Superior temporal gyrus (tissue), 1 donor: ENCODE results near the gene KCNG2.

ENCODE experiments used
- DNase-seq: peaks from one replicate; pipeline ENCODE4 v3.0.0-alpha.2; 2016; ENCODE audit errors: extremely low spot score

Gene KCNG2

DNA sequence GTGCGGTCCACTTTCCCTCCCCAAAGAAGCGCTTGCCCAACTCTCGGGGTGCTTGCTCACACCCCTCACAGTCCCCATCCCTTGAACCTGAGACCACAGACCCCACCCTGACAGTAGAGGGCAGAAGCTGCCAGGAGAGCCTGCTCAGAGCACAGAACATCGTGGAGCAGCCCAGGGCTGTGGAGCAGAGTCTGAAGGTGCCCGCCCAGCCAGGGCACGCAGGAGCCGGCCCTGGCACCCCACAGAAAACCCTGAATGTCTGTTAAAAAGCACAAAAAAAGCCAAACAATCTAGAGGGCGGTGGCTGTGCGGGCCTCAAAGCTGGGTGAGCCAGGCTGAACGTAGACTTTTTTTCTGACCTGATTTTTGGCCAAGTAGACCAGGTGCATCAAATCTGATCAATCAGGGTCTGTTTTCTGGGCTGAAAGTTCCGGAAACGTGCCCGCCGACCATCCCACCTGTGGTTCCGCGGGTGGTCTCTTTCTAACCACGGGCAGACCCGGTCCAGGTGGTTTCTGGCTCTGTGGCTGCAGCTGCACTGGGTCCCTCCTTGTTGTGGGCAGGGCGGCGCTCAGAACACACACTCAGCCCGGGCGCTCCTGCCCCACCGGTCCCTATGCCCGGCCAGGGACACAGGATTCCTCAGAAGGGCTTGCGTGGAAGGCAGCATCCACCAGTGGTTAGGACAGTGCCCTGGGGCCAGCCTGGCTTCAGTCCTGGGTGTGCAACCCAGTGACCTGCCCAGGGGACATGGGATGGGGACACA, 87.4 kb downstream of the KCNG2 start:
- DNase-seq = no peak

- DNase-seq = no peak
Measured at GRCh38 chr18:79887181-79888000, 89.7 kb downstream of the KCNG2 start.

DNA sequence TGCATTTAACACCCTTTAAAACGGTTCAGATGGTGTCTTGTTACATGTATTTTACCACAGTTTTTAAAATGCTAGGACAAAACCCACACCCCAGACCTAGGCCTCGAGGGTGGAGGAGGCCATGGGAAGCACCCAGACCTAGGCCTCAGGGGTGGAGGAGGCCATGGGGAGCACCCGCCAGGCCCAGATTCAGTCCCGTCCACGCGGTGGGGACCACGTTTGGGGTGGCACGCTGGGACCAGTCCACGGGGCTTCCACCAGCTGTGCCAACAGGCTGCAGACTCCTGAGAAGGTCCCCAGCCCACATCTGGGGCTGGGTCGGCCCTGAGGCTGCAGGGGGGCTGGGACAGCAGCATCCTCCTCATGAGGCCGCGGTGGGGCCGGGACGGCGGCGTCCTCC, 90.3 kb downstream of the KCNG2 start:
- DNase-seq = no peak

GRCh38 chr18:79889569-79889968, 91.8 kb downstream of the KCNG2 start:
- no peak for DNase-seq

DNA sequence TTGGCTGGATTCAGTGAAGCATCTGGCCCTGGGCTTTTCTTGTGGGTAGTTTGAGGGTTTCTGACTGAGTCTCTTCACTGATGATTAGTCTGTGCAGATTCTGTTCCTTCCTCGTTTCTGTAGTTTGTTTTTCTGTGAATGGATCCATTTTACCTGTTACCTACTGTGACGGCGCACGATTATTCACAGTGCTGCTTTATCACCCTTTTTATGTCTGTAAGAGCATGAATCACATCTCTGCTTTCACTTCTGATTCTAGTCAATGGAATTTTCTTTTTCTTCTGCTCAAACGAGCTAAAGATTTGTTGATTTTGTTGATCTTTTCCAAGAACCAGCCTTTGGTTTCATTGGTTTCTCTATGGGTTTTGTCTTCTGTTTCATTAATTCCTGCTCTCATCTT, 92.9 kb downstream of the KCNG2 start:
- no peak for DNase-seq

DNA sequence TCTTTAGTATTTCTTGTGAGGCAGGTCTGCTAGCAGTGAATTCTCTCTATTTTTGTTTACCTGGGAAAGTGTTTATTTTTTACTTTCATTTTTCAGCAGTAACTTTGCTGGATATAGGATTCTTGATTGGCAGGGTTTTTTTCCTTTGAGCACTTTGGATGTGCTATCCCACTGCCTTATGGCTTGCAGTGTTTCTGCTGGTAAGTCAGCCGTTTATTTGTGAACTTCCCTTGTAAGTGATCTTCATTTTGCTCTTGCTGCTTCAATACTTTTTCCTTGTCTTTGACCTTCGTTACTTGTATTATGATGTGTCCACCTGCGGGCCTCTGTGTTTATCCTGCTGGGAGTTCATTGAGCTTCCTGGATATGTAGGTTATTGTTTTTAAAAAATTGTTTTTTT, 99.0 kb downstream of the KCNG2 start:
- DNase-seq = no peak

- no peak for DNase-seq
Measured at GRCh38 chr18:79897940-79898625, 100.3 kb downstream of the KCNG2 start.

DNA sequence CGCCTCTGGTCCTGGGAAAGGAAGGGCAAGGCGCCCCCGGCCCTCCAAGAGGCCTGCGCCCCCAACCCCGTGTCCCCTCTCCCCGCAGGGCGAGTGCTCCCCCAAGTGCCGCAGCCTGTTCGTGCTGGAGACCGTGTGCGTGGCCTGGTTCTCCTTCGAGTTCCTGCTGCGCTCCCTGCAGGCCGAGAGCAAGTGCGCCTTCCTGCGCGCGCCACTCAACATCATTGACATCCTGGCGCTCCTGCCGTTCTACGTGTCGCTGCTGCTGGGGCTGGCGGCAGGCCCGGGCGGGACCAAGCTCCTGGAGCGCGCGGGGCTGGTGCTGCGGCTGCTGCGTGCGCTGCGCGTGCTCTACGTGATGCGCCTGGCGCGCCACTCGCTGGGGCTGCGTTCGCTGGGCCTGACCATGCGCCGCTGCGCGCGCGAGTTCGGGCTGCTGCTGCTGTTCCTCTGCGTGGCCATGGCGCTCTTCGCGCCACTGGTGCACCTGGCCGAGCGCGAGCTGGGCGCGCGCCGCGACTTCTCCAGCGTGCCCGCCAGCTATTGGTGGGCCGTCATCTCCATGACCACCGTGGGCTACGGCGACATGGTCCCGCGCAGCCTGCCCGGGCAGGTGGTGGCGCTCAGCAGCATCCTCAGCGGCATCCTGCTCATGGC, 101.3 kb downstream of the KCNG2 start:
- no peak for DNase-seq

- no peak for DNase-seq
Measured at GRCh38 chr18:79899609-79900445, 102.1 kb downstream of the KCNG2 start.

DNA sequence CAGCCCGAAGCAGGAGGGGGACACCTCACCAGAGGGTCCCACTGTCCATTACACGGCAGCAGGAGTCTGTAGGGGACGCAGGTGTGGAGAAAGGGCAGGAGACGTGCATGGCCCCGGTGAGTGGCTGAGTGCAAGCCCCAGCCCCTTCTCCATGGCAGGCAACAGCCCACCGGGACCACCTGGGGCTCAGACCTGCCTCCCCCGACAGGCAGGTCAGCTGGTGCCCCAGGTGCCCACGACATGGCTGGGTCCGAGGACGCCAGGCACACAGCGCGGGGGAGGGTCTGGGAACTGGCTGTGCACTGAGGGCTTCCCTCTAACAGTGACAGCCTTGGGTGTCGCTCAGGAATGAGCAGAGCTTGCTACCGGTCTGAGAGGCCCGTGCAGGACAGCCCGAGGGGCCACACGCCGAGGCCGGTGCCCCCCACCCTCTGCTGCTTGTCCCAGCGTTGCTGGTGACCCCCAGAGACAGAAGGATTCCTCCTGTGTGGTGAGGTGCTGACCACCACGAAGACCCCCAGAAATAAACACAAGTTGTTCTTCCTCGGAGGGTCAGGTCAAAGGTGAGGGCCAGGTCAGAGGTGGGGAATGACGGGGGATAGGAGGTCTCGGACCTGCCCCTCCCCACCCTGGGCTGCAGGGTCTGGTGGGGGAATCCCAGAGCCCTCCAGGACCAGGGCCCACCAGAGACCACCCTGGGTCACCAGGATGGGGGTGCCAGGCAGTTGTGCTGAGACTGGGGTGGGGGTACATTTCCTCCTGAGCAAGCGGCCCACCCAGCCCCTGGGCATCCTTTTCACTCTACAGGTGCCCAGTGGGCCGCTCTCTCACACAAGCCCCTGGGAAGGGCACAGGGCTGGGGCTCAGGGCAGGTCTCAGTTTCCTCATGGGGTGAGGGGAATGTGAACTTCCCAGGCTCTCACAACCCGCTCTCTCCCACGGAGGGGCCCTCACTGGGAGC, 103.2 kb downstream of the KCNG2 start:
- no peak for DNase-seq

DNA sequence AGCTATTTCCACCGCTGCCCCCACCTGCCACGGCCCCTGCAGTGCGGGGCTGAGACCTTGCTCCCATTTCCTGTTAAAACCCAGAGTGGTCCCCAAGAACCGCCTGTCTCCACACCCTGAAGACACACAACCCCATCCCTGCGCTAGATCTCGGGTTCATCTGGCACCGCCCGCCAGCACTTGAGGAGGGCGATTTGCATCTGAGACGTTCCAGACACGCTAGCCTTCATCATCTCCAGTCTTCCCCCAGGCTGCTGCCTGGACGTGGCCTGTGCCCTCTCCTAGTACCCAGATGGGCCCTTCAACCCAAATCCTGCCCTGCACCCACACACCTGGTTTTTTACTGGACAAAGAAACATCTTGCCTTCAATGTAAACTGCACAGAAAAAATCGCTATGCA, 103.9 kb downstream of the KCNG2 start:
- DNase-seq = no peak

DNA sequence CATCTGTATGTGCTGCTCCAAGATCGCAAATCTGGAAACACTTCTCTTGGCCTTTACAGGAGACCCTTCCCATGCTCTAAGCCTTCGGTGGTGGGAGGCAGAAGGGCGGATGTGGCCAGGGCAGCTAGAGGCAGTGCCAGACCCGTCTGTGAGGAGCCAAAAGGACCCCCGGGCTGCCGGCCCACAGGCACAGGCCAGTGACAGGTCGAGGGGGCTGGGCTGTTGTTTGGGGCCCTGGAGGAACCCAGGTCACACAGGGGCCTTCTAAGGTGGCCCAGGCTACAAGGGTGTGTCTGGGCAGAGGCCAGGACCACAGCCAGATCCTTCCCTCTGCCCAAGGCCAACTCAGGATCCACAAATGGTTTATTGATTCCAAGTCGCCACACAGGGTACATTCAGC, 104.3 kb downstream of the KCNG2 start:
- no peak for DNase-seq

DNA sequence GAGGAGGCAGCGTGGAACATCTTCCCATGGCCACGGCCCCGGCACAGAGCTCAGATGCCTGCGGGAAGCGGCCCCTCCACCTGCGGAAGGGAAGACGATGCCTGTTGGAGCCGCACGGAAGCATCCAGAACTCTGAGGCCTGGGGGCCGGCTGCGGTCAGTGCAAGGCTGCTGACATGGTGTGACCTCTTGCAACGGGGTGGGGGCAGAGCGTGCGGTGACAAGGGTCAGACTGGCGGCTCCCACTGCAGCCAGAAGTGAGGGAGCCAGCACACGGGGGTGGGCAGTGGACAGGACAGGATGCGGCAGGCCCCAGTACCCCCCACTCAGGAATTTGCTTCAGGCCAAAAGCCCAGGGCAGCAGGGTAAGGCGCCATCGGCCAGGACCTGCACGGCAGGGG, 104.9 kb downstream of the KCNG2 start:
- DNase-seq = no peak

GRCh38 chr18:79903071-79903635, 105.4 kb downstream of the KCNG2 start:
- DNase-seq = no peak

GRCh38 chr18:79903787-79904356, 106.1 kb downstream of the KCNG2 start:
- DNase-seq = no peak

DNA sequence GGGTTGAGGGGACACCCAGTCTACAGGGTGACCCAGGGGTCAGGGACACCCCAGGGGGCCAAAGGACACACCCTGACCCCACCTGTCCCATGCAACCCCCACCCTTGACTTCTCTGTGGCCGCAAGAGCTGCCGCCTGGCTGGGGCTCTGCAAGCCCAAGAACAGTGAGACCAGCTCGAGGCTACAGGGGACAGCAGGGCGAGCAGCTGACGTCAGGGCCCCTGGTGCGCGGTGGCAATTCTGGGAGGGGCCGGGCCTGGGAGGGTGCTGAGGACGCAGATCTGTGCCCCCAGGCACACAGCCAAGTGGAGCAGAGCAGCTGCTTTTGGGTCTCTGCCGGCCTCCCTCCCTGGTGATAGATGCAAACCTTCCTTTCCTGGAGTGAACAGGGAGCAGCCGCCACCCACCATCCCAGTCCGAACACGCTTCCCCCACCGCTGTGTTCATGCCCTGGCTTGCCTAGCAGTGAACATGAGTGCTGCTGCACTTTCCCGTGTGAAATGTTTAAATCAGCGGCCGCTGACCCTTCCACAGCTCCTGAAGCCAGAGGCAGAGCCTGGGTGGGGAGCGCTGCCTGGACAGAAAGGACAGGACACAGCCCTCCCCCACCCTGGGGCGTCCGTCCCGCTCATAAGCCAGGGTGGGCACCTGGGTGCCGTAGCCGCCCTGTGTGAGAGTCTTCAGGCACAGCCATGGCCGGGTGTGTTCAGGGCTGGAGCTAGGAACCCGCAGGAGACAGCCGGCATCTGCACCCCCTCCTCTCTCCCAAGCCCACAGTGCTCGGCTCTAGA, 106.8 kb downstream of the KCNG2 start:
- DNase-seq = no peak

DNA sequence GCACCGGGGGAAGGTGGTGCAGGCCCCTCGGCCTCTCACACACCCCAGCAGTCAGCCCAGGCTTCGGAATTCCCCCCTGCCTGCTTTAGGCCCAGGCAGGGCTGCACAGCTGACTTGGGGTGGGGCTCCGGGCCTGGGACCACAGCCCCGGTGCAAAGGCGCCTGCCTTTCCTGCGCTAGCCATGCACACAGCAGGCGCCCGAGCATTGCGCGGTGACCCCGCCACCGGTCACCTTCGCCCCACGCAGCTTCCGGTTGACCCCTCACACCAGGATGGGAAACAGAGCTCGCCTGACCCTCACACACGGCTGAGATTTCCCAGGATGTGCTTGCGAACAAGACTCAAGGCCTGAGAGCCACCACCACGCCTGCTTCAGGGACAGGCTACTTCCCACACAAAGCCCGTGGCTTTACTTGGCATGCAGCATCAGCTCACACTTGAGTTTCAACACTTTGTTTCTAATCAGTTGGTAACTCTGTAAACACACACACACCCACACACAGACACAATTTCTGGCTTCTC, 107.7 kb downstream of the KCNG2 start:
- peak; percentile 43 for DNase-seq

- no peak for DNase-seq
Measured at GRCh38 chr18:79905993-79906392, 108.3 kb downstream of the KCNG2 start.
